ENCODE data around the gene TNFRSF17. TPM values are rescaled to one million over a fixed set of nuclear protein-coding genes. Genes with fewer than 3 reads are reported as not detected.
A peak's percentile ranks its signal among the peaks of the same experiment; 100 is the strongest.

TNFRSF17 gene
- total and polyA plus RNA-seq, 9 of the 15 experiments (the other 6 are each of a cell fraction or from before 2014, with no cell fraction given) = not detected

- no peak for TF ChIP-seq E2F4 (CRISPR knock-in tag; IDR thresholded peaks at IDR 0.05; ENCODE audit: low read depth)
- no peak for TF ChIP-seq ZNF384 (IDR thresholded peaks at IDR 0.05; ENCODE audit: low read depth, low read length)
- no peak for TF ChIP-seq TAF15 (IDR thresholded peaks at IDR 0.05; ENCODE audit: low read depth, low read length)
- TF ChIP-seq ID3 (CRISPR knock-in tag; IDR thresholded peaks at IDR 0.05) = no peak
- TF ChIP-seq ID3 (tag; IDR thresholded peaks at IDR 0.05) = no peak
- TF ChIP-seq E2F6 (IDR thresholded peaks at IDR 0.05; ENCODE audit: borderline replicate concordance in 1 of 2, extremely low read depth in 1 of 2, insufficient read depth in 1 of 2, insufficient read length in 1 of 2, low read depth in 1 of 2, low read length in 1 of 2, poor library complexity in 1 of 2, severe bottlenecking in 1 of 2) = no peak
- TF ChIP-seq LCOR (CRISPR knock-in tag; IDR thresholded peaks at IDR 0.05) = 0 out of 2 replicates have a peak, but pooled peaks have one; percentile 46
- no peak for TF ChIP-seq SREBF2 (CRISPR knock-in tag; IDR thresholded peaks at IDR 0.05)
- TF ChIP-seq FOXA3 (CRISPR knock-in tag; conservative IDR thresholded peaks at IDR 0.05 in 1 of 2, IDR thresholded peaks at IDR 0.05 in 1 of 2) = no peak
- no peak for TF ChIP-seq MEF2A (IDR thresholded peaks at IDR 0.05; ENCODE audit: control insufficient read depth, low read depth, low read length)
- no peak for TF ChIP-seq TCFL5 (CRISPR knock-in tag; conservative IDR thresholded peaks at IDR 0.05)
- TF ChIP-seq ZNF444 (CRISPR knock-in tag; IDR thresholded peaks at IDR 0.05) = no peak
- TF ChIP-seq NFE2L1 (tag; IDR thresholded peaks at IDR 0.05; ENCODE audit: borderline replicate concordance, low read depth) = no peak
- no peak for TF ChIP-seq XRCC5 (IDR thresholded peaks at IDR 0.05; ENCODE audit: low read depth, low read length)
- peak in 1 of 2 experiments; percentile 39; a peak in 1 of 4 replicates for TF ChIP-seq RCOR1 (IDR thresholded peaks at IDR 0.05; ENCODE audit: borderline replicate concordance in 1 of 2, low read depth in 2 of 2, low read length in 2 of 2)
- TF ChIP-seq ZKSCAN1 (IDR thresholded peaks at IDR 0.05; ENCODE audit: low read depth, low read length) = no peak
- TF ChIP-seq DEAF1 (CRISPR knock-in tag; IDR thresholded peaks at IDR 0.05) = no peak
- no peak for TF ChIP-seq ZNF76 (CRISPR knock-in tag; IDR thresholded peaks at IDR 0.05; ENCODE audit: borderline replicate concordance)
- TF ChIP-seq ETV6 (IDR thresholded peaks at IDR 0.05; ENCODE audit: borderline replicate concordance in 1 of 2, low read depth in 2 of 2, low read length in 1 of 2) = no peak
- TF ChIP-seq ETV6 (CRISPR knock-in tag; IDR thresholded peaks at IDR 0.05; ENCODE audit: borderline replicate concordance) = no peak
Measured at GRCh38 chr16:11977376-11978041, 12.5 kb downstream of the TNFRSF17 start (continued).

Measured in K562 (cell line).